HG03442 (cell line): ENCODE results near the gene EYS.
"Not testable (repeated sequence)": the region's sequence is repeated elsewhere in the genome, so short reads cannot be mapped to it uniquely, and the experiment has no call there.

Experiments
- ATAC-seq: cut with Tn5 transposase; IDR thresholded peaks from one replicate; pipeline ENCODE4 v1.9.1; 2021; ENCODE audit warnings: mild to moderate bottlenecking, moderate library complexity; ENCODE audit not compliant: unreplicated experiment

The EYS gene

DNA sequence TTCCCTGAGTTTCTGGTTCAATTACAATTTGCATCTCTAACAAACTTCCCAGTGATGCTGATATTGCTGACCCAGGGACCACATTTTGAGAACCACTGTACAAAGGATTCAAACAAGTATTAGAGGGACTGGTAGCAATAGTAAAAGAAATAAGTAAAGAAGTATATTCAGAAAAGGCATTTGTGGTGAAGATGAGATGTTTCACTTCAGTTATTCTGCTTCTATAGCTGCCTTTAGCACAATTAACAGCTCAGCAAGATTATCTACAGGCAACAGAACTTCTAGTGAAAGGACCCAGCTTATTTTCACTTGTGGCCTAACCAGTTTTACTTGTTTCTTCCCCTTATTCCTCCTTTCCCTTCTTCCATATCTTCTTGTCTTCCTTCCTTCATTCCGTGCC, 1922.0 kb downstream of the EYS start:
- ATAC-seq: no peak

DNA sequence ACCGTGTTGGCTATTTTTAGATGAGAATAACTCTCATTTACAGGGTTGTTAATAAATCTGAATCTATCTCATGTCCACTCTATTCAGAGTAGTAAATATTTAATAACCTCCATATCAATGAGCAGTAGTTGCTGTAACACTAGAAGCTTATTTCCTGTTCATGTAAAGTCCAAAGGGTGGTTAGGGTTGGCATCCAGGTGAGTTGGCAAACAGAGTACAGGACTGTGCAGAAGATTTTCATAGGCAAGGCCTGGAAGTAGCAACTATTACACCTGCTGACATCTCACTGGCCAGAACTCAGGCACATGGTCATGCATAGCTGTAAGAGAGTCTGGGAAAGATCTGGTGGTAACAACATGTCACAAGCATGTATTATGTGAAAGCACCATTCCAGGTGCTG, 1923.9 kb downstream of the EYS start:
- no peak for ATAC-seq

DNA sequence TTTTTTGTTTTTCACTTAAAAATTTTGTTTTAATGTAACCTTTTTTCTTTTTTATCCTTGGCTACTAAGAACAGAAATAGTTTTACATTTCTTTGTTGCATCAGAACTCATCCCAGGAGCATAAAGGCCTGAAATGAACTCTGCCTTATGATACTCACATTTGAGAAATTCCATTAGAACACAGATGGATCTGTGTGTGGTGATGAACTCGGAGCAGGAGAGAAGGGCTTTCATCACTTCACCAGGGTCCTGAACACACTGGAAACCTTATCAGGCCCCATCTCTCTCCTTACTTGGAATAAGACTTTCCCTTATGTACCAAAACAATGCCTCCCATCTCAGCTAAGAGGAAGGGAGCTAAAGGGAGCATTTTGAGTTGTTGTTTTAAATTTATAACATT, 1932.1 kb downstream of the EYS start:
- no peak for ATAC-seq

DNA sequence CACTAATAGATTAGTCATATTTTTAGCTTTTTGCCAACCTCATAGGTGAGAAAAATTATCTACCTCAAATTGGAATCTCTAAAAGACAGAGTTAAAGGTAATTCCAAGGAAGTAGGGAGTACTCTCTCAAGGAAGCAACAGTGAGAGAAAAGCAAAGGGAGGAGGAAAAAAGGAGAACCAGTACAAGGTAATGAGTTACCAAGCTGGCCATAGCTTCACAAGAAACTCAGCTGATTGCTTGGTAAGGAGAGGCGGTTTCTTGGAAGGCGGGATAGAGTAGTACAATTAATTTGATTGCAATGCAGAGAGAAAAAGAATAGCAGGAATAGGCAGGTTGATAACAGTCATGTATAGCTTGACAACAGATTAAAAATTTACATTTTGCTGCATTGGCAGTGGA, 1933.8 kb downstream of the EYS start:
- no peak for ATAC-seq

DNA sequence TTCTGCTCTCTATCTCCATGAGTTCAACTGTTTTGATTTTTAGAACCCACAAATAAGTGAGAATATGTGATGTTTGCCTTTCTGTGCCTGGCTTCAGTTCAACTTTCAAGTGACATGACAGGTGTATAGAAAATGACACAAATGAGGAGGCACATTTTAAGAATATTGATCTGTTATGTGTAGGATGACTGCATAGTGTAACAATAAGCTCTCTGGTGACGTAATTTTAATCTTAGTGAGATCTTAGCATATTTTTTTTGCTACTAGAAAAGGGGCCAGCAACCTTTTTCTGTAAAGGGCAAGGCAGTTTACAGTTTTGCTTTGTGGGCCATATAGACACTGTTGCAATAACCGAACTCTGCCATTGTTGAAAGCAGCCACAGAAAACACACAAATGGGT, 1941.2 kb downstream of the EYS start:
- no peak for ATAC-seq

DNA sequence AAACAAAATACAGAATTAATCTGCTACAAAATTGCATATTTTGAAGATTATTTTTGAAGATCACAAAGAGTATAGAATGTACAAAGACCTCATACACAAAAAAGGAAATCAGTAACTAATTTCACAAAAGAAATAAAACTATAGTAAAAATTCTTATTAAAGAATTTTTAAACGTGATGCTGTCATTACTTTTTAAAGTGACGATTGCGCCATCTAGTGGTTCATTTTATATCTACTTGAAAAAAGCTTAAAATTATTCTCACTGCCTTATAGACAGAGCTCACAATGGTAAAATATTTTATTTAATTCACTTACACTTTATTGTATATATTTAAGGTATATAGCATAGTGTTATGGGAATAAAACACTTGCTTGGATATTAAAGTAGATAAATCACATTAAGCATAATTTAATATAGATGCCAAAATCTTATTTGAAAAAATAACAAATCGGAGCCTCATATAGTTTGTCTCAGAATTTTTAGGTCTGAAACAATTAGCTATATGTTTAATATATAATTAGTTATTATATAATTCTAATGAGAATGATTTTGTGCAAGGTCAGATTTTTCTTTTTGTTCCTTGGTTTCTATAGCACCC, 1942.6 kb downstream of the EYS start:
- ATAC-seq: no peak

DNA sequence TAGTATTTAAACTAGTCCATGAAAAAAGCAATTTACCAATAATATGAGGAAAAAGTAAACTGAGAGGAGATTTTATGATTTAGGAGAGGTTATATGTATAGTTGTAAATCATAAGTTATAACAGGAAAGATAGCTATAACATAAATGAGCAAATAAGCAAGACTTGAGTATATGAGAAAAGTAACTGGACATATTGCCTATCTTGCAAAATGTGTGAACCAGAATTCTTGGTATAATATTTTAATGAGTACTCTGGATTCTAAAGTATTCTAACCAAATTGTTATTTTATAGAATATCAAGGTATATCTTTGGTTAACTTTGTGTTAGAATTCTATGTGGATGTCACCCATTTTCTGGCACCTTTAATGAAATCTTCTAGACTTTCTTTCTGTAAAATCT, 1946.8 kb downstream of the EYS start:
- no peak for ATAC-seq

DNA sequence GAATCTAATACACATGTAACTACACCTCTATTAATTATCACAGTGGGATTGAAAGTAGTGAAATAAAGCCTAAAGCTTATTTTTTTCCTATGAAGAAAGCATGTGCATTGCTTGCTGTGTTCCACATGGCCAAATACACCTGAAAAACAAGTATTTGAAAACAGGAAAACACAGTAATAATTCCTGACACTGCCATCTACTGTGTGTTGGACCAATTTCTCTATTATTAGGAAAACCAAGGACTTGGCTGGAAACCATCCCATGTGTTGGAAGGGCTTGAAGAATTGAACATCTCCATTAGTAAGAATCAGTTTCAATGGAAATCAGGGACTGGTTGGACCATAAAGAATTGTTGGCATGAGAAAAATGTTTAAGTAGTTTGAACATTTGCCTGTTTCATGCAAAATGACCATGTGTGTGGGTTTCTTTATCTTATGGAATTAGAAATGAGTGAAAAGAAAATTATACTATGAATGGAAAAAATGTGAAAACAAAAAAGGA, 1947.4 kb downstream of the EYS start:
- no peak for ATAC-seq

DNA sequence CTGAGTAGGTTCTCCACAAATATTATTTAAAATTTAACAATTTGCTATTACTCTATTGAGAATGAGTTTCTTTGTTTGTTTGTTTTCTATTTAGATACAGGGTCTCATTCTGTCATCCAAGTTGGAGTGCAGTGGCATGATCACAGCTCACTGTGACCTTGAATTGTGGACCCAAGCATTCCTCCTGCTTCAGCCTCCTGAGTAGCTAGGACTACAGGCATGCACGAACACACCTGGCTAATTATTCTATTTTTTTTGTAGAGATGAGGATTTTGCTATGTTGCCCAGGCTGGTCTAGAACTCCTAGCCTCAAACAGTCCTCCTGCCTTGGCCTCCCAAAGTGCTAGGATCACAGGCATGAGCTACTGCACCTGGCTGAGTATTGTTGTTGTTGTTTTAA, 1949.2 kb downstream of the EYS start:
- ATAC-seq: no peak

DNA sequence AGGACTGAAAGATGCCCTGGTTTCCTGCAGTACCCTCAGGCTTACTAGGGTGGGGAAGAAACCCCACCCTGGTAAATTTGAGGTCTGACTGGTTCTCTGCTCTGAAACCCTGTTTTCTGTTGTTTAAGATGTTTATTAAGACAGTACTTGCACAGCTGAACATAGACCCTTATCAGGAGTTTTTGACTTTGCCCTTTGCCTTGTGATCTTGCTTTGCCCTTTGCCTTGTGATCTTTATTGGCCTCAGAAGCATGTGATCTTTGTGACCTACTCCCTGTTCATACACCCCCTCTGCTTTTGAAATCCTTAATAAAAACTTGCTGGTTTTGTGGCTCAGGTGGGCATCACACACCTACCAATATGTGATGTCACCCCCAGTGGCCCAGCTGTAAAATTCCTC, 1949.8 kb downstream of the EYS start:
- ATAC-seq: not testable (repeated sequence)

DNA sequence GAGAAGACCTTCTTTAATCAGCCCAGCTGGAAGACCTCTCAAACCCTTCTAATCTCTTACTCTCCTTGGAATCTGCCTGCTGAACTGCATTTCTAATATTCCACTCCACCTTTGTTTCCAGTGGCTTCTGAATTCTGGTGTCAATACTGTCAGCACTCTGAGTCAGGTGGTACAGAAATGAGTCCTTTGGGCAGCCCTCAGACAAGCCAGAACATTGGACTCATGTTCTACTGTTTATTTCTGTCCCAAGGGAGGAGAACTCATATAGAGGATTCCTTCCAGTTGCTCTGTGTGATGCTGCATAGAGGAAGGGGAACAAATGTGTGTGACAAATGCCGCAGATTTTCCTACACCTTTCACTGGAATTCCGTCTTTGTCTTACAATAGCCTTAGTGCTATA, 1956.6 kb downstream of the EYS start:
- no peak for ATAC-seq

DNA sequence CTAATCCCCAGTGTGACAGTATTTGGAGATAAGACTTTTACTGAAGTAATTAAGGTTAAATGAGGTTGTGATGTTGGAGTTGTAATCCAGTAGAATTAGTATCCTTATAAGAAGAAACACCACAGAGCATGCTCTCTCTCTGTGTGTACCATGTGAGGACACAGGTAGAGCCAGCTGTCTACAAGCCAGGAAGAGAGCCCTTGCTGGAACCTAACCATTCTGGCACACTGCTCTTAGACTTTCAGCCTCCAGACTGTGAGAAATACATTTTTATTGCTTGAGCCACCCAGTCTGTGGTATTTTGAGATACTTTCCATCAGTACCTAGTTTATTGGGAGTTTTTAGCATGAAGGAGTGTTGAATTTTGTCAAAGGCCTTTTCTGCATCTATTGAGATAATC, 1961.2 kb downstream of the EYS start:
- ATAC-seq: no peak

DNA sequence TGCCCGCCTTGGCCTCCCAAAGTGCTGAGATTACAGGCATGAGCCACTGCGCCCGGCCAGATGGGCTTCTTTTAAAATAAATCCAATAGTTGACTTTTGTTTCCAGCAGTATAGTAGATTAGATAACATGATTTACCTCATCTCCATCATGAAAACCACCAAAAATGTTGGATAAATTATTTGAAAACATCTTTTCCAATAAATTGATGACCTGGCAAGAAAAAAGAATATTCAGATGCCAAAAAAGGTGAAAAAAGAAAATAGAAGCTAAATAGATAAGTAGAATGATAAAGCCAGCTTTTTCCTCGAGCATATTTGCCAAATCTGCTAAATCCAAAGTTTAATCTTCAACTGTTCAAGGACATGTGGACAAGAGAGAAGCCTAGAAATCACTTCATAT, 1962.2 kb downstream of the EYS start:
- no peak for ATAC-seq

DNA sequence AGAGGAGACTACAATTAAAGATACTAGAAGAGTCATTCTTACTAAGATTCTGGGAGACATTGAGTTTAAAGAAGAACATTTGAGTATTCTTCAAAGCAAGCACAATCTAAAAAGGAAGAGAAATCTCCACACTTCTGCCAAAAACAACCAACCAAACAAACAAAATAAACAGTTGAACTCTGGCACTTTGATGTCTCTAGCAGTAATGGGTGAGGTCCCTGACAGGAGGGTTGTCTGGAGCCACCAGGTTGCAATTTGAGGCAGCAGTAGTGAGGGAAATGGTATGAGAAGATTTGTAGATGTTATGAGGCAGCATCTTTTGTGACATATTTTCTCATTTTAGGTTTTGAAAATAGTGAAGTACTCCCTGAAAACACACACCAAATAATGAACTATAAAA, 1963.3 kb downstream of the EYS start:
- ATAC-seq: no peak

DNA sequence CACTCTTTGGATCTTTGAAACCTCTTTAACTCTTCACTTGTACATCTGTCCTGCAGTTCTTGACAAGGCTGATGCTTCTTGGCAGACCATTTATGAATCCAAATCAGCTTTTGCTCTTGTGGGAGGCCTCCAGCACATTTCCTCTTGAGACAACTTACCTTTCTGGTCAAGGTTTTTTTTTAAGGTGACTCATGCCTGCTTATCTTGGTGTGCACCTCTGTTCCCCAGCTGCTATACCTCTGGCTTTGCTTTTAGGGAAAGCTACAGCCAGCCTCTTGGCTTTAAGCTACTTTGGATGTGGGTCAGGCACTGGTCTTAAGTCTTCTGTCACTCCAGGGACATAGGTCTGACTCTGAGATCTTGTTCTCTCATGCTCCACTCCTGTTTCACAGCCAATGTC, 1965.0 kb downstream of the EYS start:
- ATAC-seq: no peak

DNA sequence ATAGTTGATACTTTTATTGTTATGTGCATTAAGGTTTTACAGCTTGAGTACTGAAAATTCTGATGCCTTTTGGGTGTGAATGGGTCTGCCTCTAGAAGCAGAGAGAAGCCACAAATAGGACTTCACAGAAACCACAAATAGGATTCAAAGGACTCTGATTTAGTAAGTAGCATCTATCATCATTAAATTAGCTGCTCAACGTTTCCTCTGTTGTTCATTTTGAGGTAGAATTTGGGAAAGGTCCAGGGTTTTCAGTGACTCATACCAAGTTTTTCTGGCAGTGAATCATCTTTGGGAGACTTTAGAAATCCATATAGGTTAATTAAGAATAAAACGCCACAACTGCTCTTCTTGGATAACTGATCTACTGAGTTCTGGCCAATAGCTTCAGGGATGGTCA, 1966.3 kb downstream of the EYS start:
- ATAC-seq: no peak

DNA sequence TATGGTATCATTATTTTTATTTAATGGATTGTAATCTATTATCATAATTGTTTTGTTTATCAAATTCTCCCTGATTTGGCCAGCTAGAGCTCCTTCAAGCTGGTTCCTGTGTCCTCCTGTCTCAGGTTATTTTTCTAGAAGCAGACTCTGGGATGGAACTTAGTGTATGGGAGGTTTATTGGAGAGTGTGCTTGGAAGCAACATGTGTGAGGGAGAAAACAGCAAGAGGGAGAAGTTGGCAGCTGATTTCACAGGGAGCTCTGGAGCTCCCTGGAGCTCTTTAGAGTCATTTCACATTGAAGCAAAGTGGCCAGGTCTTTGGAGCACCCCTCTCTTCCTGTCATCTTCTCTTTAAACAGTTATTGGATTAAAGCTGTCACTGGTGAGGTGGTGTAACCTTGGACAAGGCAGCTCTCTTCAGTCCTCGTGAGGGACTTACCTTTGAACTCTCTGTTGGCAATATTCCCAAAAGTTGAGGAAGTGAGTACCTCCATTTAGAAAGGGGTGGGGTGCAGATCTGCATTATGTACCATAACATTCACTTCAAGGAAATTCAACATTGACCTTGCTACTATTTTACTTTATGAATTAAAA, 1967.8 kb downstream of the EYS start:
- ATAC-seq: no peak

DNA sequence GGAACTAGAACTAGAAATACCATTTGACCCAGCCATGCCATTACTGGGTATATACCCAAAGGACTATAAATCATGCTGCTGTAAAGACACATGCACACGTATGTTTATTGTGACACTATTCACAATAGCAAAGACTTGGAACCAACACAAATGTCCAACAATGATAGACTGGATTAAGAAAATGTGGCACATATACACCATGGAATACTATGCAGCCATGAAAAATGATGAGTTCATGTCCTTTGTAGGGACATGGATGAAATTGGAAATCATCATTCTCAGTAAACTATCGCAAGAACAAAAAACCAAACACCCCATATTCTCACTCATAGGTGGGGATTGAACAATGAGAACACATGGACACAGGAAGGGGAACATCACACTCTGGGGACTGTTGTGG, 1968.8 kb downstream of the EYS start:
- not testable (repeated sequence) for ATAC-seq

DNA sequence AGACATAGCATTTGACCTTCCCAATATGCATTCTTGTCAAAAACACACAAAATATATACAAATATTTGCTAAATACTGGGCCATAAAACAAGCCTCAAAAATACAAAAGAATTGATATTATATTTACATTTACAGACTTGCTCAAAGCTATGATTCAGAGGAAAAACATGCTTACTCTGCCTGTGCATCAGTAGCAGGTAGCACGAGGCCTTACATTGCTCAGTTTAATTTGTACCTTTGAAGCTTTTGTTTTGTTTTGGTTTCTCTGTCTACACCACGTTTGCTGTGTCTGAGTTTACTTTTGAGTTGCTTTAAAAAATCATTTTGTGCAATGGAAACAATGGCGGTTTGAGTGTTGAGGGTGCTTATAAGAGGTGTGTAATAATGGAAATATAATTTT, 1972.1 kb downstream of the EYS start:
- ATAC-seq: no peak

DNA sequence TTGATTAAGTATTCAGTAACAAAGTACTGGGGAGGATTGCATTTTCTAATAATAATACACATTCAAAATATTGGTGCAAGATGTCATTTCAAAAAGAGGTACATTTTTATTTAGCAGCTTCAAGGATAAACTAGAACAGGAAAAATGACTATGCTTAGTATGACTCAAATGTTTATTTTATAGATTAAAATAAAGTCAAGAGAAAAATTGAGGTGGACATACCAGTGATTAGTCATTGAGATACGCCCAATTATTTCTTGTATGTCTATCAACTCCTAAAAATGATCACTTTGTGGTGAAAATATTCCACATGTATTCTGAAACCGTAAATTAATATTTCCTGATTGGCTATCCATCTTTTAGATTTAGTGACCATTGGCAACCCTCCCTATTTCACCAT, 1974.7 kb downstream of the EYS start:
- no peak for ATAC-seq

DNA sequence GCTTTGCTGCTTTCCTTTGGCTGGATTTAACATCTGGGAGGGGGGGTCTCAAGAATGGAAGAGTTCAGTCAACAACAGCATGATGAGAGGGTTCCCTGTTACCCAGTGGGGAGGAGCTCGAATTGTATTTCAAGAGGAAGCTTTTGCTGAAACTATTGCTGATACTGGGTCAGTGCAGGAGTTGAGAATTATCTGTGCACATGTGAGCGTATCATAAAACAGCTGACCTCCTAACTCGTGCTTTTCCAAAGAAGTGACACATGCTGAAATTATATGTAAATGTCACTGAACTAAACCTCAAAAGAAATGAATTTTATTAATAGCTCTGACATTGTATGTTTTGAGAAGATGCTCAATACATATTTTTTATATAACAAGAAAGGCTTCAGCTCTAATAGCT, 1975.1 kb downstream of the EYS start:
- ATAC-seq: no peak

DNA sequence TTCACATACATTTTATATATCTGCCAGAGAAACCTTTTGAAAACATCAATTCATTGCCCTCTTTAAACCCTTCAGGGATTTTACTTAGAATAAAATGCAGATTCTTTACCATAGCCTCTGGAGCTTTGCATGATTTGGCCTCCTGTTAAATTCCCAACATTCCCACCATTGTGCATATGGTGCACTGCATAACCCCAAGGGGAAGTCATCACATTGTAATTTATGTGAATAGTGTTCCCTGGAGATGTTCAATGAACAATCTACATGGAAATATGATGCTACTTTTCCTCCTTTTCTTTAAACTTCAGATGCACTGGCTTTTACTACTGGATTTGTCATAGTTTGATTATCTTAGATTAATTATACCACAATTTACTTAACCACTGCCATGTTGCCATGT, 1976.7 kb downstream of the EYS start:
- no peak for ATAC-seq

DNA sequence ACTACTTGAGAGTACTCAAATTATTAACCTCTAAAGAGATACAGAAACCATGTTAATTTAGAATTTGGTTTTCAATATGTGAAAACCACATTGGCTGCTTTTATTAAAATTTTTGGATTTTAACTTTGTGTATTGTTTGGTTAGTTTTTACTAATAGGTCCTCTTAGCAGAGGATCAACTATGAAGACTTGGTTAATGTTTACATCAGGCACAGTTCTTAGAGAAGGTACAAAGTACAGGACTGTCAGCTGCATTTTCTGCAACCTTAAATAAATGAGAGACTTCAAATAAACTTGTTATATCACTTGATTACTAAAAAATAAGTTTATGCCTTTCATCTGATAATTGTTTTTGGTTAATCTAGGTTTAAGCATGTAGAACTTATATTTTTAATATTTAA, 1982.3 kb downstream of the EYS start:
- no peak for ATAC-seq
